Superior temporal gyrus (tissue), 1 donor: ENCODE measurements around the gene FOXP4.

Source experiments
- DNase-seq: peaks from one replicate; pipeline ENCODE4 v3.0.0-alpha.2; 2016; ENCODE audit errors: extremely low spot score

FOXP4 gene

GRCh38 chr6:41625442-41625841 is 79.3 kb downstream of the FOXP4 start:
- no peak for DNase-seq

DNA sequence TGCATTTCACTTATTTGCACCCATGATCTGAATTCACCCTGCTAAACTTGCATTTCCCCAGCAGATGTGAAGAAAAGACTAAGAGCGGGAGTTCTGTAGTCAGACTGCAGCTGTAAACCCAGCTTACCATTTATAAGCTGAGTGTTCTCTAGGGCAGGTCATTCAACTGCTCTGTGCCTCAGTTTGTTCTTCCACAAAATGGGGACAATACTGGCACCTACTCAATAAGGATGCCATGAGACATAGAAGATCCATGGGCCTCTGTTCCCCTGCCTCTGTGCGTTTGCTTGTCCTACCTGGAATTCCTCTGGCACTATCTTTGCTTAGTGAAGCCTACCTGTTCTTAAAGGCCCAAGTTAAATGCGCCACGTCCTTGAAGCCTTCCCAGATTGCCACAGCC is 79.8 kb downstream of the FOXP4 start:
- no peak for DNase-seq

GRCh38 chr6:41626917-41627316 is 80.7 kb downstream of the FOXP4 start:
- DNase-seq: no peak

- no peak for DNase-seq
Measured at GRCh38 chr6:41629128-41629527, 82.9 kb downstream of the FOXP4 start.

DNA sequence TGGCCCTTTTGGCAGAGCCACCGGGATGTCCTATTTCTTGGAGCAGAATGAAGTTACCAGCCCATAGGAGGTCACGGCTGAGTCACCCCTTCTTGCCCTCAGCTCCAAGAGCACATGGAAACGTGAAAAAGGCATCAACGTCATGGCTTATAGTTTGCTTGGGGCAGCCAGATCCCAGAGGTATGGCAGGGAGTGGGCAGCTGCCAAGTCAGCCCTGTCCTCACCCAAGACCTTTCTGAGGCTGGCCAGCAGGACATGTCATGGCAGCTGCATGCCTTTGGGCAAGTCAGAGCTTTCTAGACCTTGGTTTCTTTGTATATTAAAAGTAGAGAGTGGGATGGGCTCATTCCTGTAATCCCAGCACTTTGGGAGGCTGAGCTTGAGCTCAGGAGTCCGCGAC is 83.9 kb downstream of the FOXP4 start:
- DNase-seq: no peak

DNA sequence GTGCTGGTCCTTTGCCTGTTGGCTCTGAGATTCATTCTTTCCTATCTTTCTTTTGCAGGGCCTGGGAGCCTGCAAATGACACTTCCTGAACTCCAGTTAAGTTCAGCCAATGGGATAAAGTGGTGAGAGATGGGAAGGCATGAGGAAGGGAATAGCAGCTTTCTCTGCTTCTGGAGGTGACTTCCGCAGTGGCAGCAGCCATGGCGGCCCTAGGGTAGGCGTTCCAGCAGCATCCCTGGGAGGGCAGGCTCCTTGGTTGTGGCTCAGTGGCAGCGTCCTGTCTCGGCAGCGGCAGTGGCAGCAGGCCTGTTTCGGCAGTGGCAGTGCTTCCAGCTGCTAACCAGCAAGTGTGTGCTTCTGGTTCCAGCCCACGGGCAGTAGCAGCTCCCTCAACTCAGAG is 84.8 kb downstream of the FOXP4 start:
- DNase-seq: no peak

- DNase-seq: no peak
Measured at GRCh38 chr6:41633056-41633634, 87.0 kb downstream of the FOXP4 start.

GRCh38 chr6:41634657-41635056 is 88.5 kb downstream of the FOXP4 start:
- DNase-seq: no peak

GRCh38 chr6:41635365-41635764 is 89.2 kb downstream of the FOXP4 start:
- DNase-seq: no peak

DNA sequence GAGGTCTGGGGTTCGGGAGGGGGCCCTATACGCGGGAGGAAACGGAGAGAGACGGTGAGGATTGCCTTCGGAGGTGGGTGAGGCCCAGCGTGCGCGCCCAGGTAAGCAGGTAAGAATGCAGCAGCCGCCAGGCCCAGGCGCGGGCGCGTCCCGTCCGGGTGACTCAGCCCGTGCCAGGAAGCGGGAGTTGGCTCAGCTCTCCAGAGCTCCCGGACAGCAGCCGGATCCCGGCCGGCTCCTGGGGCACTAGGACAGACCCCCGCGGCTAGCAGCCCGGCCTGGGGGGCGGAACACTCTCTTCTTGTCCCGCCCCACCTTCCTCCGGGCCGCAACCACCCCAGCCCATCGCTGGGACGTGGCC is 90.6 kb downstream of the FOXP4 start:
- DNase-seq: no peak

DNA sequence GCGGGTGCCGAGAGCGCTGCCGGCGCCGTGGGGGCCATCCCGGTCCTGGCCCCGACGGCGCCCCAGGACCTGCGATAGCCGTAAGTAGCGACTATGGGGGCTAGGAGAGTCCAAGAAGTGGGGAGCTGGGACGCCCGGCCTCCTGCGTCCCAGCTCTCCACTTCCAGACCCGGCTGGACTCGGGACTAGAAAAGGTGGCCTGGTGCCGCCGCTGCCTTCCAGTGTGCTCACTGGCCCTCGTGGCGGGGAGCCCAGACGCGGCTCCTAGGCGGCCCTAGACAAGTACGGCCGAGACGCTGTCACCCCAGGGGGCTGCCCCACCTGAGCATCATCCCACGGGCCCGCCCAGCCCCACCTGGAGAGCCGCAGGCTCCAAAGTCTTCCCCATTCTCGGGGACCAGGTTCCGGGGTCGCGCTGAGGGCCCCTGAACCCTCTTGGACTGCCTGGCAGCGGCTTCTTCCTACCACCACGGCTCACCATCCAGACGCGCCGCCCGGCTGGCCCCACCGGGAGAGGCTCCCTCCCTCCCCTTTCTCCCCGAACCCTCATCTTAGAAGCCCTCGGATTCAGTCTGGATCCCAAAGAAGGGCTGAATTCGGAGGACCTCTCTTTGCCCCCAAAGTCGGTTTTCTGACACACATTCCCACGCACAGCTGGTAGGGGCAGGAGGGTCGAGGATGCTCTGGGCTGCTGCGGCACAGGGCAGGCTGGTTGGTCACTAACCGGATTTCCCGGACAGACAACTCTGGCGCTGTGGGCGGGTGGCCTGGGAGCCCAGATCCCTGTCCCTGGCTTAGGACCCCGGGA is 91.2 kb downstream of the FOXP4 start:
- DNase-seq: no peak

DNA sequence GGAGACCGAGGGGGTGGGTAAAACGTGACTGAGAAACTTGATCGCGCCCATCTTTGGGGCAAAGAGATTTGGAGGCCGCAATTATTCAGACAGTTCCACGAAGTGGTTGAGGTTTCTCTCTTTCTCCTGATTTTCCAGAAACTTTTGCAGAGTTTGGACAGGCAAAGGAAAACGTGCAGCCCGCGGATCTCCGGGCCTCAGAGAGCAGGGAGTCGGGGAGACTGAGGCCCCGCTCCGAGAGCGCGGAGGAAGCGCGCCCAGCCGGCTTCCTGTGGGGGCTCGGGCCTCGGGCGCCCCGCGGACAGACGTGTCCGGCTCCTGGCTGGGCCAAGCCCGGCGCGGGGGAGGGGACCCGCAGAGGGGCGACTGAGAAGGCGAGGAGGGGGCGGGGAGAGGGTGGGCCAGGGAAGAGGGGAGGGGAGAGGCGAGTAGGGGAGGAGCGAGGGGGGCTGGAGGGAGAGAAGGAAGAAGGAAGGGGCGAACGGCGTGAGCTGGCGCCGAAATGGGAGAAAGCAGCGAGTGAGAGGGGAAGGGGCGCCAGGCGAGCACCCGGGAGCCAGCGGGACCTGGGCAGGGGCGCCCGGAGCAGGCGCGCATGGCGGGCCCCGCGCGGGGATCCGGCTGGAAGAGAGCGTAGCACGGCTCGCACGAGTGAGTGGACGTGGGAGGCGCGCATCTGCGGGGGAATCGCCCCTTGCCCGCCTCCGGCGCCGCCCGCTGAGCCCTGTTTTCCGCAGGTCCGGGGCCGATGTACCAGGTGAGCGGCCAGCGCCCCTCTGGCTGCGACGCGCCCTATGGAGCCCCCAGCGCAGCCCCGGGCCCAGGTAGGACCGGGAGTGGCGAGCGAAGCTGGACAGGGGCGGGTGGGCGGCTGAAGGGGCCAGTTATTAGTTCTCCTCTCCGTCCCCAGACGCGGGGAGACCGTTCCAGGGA is 92.1 kb downstream of the FOXP4 start, which contains the start of gene MDFI:
Gene MDFI, plus strand, starts transcription at position 467 of the 933 bp plus-strand sequence. Its CDS starts 282 bp downstream, at position 749.
- no peak for DNase-seq

DNA sequence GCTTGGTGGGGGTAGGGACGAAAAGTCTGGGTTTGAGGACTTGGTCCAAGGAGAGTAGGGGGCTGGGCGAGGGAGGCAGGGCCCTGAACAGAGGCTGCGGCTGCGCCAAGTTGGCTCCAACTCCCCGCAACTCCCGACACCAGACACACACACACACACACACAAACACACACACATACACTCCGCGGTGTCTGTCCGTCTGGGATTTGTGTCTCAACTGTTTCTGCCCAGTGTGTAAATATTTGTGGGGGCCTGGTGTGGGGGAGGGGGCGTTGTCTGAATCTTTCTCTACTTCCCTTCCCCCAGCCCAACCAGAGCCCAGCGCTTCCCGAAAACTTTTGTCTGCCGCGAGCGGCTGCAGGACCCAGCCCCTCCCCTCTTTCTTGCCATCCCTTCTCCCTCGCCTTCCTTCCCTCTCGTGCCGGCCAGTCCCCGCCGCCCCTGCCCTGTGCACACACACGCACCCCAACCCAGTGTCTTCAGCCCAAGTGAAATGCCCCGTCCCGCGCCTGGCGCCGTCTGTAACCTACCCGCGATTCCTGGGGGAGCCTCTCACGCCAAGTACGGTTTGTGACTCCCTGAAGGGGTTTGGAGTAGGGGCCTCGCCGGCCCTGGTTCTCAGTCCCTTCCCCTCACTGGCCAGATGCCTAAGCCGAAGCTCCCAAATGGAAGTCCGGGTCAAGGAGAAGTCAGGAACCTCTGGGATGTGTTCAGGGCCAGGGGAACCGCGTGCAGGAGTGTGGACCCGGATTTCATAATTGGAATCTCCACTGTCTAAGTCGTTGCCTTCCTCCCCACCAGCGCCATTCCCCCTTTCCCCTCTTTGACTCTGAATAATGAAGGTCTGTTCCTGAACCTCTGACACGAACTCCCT is 93.0 kb downstream of the FOXP4 start:
- no peak for DNase-seq

DNA sequence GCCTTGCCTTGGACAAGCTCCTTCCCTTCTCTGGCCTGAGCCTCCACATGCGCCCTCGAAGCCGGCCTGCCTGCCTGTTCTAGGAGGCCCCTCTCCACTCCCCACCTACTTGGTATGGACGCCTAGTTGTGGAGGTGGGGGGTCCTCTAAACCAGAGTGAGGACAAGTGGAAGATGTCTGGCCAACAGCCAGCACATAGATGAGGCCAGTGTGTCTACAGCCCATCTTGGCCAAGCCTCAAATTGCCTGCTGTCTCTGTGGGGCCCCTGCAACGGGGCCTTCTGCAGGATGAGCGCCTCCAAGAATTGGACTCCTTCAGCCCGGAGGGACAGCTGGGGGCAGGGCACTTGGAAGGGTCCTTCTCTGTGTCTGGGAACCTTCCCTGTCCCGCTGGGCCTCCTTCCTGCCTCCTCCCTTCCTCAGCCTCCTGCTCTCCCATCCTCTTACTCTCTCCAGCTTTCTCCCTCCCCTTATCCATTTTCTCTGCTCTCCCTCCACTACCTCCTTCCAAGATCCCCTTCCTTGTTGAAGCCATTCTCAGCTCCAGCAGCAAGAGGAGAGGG is 93.7 kb downstream of the FOXP4 start:
- DNase-seq: no peak

GRCh38 chr6:41640426-41640825 is 94.2 kb downstream of the FOXP4 start:
- DNase-seq: no peak

GRCh38 chr6:41641352-41641925 is 95.3 kb downstream of the FOXP4 start:
- DNase-seq: no peak

DNA sequence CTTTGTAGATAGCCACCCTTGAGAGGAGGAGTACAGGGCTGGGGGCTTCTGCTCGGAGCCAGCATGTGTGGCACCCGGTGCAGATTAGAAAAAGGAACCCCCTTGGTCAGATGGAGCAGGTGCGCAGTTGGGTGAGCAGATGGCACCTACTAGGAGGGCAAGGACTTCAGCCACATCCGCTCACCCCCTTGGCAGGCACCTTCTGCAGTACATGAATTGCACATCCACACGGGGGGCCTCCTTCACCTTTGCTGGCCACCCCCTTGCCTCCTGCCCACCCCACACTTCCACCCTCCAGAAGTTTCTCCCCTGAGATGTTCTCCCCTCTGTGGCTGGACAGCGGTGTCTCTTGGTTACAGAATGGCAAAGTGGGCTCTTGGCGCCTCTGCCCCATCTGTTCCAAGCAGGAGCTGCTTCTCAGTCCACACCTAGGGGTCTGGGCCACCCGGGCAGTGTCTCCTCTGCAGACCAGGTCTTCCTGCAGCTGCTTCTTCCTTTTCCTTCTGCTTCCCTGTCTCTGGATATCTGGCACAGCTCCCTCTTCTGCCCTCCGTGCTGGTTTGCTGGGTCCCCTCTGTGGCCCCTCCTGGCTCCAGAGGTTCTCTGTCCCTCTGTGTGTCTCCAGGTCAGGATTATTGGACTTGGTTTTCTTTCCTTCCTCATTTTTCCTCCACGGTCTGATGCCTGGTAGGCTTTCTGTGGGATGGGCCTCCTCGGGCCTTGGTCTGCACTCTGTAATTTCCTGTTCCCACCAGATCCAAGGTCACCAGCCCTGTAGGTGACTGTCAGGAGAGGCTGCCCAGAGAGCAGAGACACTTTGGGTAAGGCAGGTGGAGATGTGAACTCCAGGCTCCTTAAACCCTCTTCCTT is 96.1 kb downstream of the FOXP4 start:
- DNase-seq: no peak

DNA sequence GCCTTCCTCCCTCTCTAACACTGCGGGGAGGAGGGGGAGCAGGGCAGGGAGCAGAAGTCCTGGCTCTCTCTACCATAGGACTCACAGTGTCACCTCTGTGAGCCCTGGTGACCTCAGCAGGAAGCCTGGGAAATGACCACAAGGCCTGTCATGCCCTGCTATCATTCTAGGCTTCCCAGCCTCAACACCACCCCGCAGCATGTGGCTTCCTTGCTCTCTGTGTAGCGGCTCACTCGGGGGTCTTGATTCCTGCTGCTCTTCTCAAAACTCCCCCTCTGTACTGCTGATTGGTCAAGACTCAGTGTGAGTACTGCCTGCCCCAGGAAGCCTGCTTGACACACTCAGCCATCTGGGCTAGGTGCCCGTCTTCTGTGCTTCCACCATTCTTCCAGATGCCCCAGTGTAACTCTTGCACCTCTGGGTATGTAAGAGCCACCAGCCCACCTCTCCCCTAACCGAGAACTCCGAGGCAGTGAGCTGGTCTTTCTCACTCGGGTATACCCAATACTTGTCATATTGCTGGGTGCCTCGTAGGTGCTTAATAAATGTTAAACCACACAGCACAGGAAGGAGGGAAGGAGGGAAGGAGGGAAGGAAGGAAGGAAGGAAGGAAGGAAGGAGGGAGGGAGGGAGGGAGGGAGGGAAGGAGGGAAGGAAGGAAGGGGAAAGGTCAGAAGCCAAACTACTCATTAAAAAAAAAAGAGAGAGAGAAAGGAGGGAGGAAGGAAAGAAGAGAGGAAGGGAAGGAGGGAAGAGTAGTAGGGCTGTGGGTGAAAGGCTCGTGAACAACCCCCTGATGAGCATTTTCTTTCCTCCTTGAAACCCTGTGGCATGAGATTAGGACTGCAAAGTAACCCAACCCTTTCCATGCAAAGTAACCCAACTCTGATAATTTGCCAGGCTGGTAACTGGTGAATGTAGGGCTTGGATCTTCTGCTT is 97.0 kb downstream of the FOXP4 start:
- no peak for DNase-seq

- no peak for DNase-seq
Measured at GRCh38 chr6:41643899-41644269, 97.7 kb downstream of the FOXP4 start.
